NCI-H460 (cell line): ENCODE data around the gene UQCR10. TPM values are rescaled to one million over a fixed set of nuclear protein-coding genes. Genes with fewer than 3 reads are reported as not detected.

ENCODE experiments used
- DNase-seq: peaks from one replicate; pipeline ENCODE4 v3.0.0-alpha.2; 2016; ENCODE audit warnings: low read depth; ENCODE audit errors: extremely low read depth
- total RNA-seq: library from RNA; depleted of rRNA; stranded (reverse); fragments of >200 nt; shearing (Covaris generic); gene quantifications from 2 replicates; pipeline ENCODE4 v1.2.3, GENCODE V29; 2014

The UQCR10 gene
- total RNA-seq, 1 experiment from 2014 or later: 73.8 TPM

GRCh38 chr22:29758068-29758622 lies 9.0 kb upstream of the UQCR10 start:
- no peak for DNase-seq

DNA sequence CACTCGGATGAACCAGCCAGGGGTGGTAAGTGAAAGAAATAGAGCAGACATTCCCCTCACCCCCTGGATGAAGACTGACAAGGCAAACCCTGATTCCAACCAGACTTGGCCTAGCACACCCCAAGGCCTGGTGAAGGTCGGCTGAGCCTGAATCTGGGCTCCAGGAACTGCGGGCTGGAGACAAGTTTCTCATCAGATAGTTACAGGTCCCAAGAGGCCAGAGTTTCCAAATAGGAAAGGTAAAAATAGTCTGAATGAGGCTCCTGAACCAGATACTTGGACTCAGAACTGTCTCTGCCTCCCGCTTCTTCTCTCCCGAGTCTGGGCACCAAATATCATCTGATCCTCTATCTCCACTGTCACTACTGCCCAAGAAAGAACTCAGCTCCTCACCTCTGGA lies 8.2 kb upstream of the UQCR10 start:
- DNase-seq: no peak

GRCh38 chr22:29762263-29762662 lies 4.9 kb upstream of the UQCR10 start:
- DNase-seq: no peak

DNA sequence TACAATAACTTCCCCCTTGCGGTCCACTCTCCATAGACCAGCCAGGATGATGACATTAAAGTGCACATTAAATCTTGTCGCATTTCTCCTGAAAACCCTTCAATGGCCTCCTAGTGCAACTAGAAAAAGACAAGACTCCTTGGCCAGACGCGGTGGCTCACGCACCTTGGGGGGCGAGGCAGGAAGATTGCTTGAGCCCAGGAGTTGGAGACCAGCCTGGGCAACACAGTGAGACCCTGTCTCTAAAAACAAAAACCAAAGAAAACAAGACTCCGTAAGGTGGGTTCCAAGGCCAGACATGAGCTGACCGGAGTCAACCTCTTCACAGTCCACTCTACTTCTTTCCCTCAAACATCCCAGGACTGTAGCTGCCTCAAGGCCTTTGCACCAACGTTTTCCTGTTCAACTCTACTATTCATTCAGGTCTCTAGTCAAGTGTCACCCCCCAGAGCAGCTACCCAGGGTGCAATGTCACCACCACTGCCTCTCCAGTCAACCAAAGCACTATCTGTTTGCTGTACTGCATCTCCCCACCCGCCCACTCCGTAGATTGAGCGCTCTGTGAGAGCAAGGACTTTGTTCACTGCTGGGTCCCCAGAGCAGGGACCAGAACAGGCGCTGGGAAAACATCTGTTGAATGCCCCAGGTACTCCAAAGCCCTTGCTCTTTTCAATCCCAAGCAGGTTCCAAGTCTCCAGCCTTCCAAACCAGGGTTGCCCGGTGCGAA lies 1.1 kb upstream of the UQCR10 start:
- DNase-seq: no peak

DNA sequence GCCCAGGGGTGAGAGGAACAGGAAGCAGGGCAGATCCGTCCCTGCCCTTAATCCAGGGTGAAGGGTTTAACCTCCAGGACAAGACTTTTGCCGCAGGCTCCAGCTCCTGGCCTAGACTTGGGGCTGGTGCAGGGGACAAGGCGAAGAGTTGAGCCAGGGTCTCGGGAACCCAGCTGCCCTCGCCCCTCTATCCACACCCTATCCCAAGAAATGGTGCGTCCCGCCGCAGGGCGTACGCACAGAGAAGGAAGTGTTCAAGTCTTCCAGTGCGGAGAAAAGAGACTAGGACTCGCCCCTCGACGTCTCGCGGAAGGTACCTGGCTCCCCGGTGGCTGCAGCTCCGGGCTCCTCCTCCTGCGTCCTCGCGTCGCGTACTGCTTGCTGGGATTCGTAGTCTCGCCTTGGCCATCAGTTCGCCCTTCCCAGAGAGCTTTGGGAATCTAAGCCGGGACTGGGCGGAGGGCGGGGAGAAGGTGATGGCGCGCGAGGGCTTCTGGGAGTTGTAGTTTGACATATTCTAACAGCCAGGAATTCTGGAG lies 468 bp upstream of the UQCR10 start, which contains the start of gene ZMAT5:
Gene ZMAT5 (minus strand): TSS at position 376 of the 539 bp plus-strand sequence. CDS start 18,463 bp downstream, outside the sequence.
- DNase-seq: peak; percentile 94

GRCh38 chr22:29768052-29768693 lies 1.0 kb downstream of the UQCR10 start:
- no peak for DNase-seq

DNA sequence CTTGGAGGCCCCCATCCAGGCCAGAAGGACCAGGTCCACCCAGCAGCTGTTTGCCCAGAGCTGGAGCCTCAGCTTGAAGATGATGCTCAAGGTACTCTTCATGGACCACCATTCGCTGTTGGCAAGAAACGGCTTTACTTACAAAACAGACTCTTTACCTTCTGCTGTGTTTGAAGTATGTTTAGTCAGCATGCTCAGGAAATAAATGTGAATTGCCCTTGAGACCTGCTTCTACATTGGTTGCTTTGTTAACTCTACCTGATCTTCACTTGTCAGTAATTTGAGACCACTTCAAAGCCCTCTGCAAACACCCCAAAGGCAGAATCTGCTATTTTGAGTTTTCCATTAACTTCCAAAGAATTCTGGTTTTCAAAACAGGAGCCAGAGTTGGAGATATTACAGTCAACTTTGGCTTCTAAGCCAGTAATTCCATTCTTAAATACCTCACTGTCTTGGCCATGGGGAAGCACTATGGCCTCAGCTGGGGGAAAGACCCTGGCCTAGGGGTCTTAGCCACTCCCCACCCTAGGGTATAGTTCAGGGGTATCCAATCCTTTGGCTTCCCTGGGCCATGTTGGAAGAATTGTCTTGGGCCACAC lies 2.7 kb downstream of the UQCR10 start:
- DNase-seq: no peak

DNA sequence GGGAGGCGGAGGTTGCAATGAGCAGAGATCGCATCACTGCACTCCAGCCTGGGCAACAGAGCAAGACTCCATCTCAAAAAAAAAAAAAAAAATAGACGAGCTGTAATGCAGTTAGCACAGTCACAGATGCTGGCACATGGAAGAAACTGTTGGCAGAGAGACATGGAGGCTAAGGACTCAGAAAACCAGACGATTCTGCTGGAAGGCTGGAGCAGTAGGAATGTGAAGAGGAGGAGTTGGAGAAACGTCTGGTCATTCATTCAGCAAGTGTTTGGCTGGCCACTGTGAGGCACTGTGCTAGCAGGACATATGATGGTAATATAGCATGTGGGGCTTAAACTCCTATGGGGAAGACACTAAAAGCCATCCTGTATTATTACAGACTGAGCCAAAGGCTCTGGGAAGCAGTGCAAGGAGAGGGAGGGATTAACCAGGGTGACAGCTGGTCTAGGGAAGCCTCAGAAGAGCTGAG lies 5.0 kb downstream of the UQCR10 start:
- DNase-seq: no peak

- DNase-seq: no peak
Measured at GRCh38 chr22:29773233-29773632, 6.1 kb downstream of the UQCR10 start.

GRCh38 chr22:29780220-29780619 lies 13.1 kb downstream of the UQCR10 start:
- no peak for DNase-seq

- no peak for DNase-seq
Measured at GRCh38 chr22:29780748-29781676, 13.8 kb downstream of the UQCR10 start.

DNA sequence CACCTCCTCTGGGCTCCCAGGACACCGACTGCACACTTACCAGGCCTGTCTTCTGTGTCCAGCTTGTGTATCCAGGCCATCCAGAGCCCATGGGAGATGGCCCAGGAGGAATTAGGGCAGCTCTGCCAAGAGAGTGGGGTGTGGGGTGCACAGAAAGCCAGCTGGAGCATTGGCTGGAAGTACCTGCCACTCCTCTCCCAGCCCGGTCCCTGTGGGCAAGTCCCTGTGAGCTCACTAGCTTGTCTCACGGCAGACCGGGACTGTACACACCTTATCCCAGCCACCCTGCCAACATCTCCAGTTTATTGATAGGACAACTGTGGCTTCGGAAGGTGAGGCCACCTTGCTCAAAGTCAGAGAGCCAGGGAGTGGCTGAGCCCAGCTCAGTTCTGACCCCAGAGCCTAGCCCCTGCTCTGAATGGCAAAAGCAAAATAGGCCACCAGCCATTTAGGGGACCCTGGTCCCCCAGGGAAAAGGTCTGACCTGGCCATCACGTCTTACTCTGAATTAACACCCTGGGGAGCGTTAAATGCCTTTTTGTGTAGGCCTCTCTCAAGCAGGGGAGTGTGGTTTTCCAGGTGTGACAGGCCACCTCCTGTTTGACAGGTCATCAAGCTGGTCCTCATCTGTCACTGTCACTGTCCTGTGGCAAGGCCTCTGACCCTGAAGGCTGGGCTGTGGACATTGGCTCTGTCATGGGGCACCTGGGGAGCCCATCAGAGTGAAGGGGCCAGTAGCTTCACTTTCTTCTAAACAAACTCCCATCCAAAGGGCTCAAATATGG lies 15.1 kb downstream of the UQCR10 start:
- no peak for DNase-seq

DNA sequence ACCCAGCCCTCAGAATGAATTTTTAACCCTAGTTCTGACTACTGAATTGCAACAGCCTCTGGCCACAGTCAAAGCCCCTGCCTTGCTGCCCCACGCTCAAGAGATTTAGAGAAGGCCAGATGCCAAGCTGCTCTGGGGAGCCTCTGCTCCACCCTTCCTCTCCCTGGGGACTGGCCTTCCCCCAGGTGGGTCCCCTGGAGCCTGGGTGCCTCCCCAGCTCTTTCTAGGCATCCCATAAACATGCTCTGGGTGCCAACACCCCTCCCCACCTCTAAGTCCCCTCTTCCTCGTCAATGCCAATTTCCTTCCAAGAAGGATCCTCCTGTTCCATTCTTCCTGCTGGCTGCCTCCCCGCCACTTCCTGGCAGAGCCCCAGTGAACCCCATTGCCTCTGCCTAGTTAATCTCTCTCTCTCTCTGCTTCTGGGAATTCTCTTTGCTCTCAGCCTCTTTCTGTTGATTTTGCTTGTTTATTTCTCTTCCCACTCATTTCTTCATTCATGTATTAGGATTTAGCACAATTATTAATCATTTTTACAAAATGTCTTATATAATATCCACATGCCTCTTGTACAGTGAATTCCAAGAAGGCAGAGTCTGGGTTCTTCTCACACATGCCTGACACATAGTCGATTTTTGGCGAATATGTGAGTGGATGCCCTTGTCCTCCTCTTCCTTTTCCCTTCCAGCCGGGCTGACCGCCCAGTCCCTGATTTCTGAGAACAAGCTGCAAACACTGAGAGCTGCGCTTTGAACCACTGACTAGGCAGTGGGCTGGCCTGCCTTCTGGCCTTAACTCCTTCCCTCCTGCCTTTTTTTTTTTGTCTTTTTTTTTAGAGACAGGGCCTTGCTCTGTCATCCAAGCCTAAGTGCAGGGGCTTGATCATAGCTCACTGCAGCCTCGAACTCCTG lies 17.5 kb downstream of the UQCR10 start:
- no peak for DNase-seq

- no peak for DNase-seq
Measured at GRCh38 chr22:29786031-29786430, 18.9 kb downstream of the UQCR10 start.

- DNase-seq: no peak
Measured at GRCh38 chr22:29787371-29787980, 20.3 kb downstream of the UQCR10 start.

- DNase-seq: no peak
Measured at GRCh38 chr22:29788339-29789279, 21.4 kb downstream of the UQCR10 start.

DNA sequence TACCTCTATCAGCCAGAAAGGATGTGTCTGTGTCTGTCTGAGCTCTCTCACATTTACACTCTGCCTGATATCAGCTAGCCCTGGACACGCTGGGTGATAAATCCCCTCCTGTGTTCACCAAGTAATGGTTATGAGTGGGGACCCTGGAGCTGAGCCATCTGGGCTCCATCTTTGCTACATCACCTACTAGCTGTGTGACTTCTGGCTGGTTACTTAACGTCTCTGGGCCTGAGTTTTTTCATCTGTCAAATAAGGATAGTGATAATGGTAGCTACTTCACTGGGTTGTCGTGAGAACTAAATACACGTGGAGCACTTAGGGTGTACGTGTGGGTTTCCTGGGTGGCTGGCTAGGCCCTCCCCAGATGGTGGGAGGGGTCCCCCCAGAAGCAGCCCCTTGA lies 22.9 kb downstream of the UQCR10 start:
- no peak for DNase-seq
